OCI-LY3 (cell line): ENCODE data around the gene SHANK2.

Source experiments
- CTCF ChIP-seq: fragments of 200-600, 300-600 bp; sonication (generic); IDR thresholded peaks from 2 replicates; pipeline ENCODE4 v1.5.1; 2014; ENCODE audit warnings: antibody characterized with exemption, low read length, low read depth
- EZH2phosphoT487 ChIP-seq: fragments of 200-600 bp; shearing (Covaris generic); IDR thresholded peaks from 2 replicates; pipeline ENCODE4 v1.6.1; 2018; ENCODE audit warnings: antibody characterized with exemption, mixed run types, low read depth

GRCh38 chr11:71272161-71272560 is 19.8 kb upstream of the SHANK2 start:
- no peak for TF ChIP-seq CTCF
- TF ChIP-seq EZH2phosphoT487 = no peak
